Suprapubic skin (tissue), 4 donors: ENCODE measurements around the gene KY.

Source experiments
- CTCF ChIP-seq, 2 donors: fragments of 200-600 bp in 1 of 2; fragments of 450-650 bp in 1 of 2; sonication (generic) in 1 of 2; IDR thresholded peaks; one replicate each; pipeline ENCODE4 v1.5.1; 2016 to 2019; ENCODE audit warnings: antibody characterized with exemption in 2 of 2, mild to moderate bottlenecking in 1 of 2, moderate library complexity in 1 of 2
- POLR2A ChIP-seq, 2 donors: fragments of 450-650 bp; IDR thresholded peaks; one replicate each; pipeline ENCODE4 v1.6.1; 2017; ENCODE audit warnings: antibody characterized with exemption in 2 of 2, mild to moderate bottlenecking in 2 of 2, moderate library complexity in 2 of 2
- POLR2AphosphoS5 ChIP-seq, 3 donors: sonication (generic); formaldehyde crosslinking; IDR thresholded peaks; one replicate each; pipeline ENCODE4 v1.6.1; 2017; ENCODE audit warnings: antibody characterized with exemption in 3 of 3

- TF ChIP-seq CTCF (IDR thresholded peaks at IDR 0.05) (no peak), POLR2AphosphoS5 (IDR thresholded peaks at IDR 0.05) (no peak), POLR2A (IDR thresholded peaks at IDR 0.05) (no peak)
These were observed 7.7 kb upstream of the KY start for GRCh38 chr3:134658555-134658954.
